Muscle of leg (tissue), 11 donors: ENCODE measurements around the gene DENND5B. TPM values are rescaled to one million over a fixed set of nuclear protein-coding genes. Genes with fewer than 3 reads are reported as not detected.
"Not testable (repeated sequence)": the region's sequence is repeated elsewhere in the genome, so short reads cannot be mapped to it uniquely, and the experiment has no call there.

Source experiments
- DNase-seq: peaks from one replicate; pipeline ENCODE4 v3.0.0; 2013
- H3K27ac ChIP-seq: one replicate; pipeline ENCODE4 v1.5.1; 2013; ENCODE audit warnings: mild to moderate bottlenecking, low read length, control low read depth
- H3K27me3 ChIP-seq: one replicate; pipeline ENCODE4 v1.6.1; 2013; ENCODE audit warnings: low read length; ENCODE audit not compliant: control insufficient read depth, insufficient read depth
- H3K36me3 ChIP-seq: one replicate; pipeline ENCODE4 v1.6.1; 2013; ENCODE audit warnings: low read length; ENCODE audit not compliant: control insufficient read depth, insufficient read depth
- H3K4me1 ChIP-seq: one replicate; pipeline ENCODE4 v1.6.1; 2013; ENCODE audit warnings: low read length; ENCODE audit not compliant: control insufficient read depth, insufficient read depth
- H3K4me3 ChIP-seq: one replicate; pipeline ENCODE4 v1.5.1; 2013; ENCODE audit warnings: low read length, control low read depth
- H3K9me3 ChIP-seq: replicated peaks from 2 replicates; pipeline ENCODE4 v1.6.1; 2013; ENCODE audit warnings: low read depth, low read length; ENCODE audit not compliant: control insufficient read depth
- WGBS: methylation state at CpG from one replicate; pipeline ENCODE4 v1.1.5; 2013; ENCODE audit warnings: missing lambda C conversion rate; ENCODE audit not compliant: insufficient coverage; 5-methylcytosine and 5-hydroxymethylcytosine counted together
- polyA plus RNA-seq, 8 donors: library from polyadenylated mRNA; unstranded; fragments of 120-200 nt; gene quantifications; one replicate each; pipeline versions ENCODE4 v1.2.1 to v1.2.3, GENCODE V29; 2013; ENCODE audit warnings: inconsistent platforms in 1 of 8, low replicate concordance in 1 of 8; ENCODE audit not compliant: insufficient read length in 8 of 8, insufficient read depth in 1 of 8
- total RNA-seq: library from RNA; stranded (reverse); fragments of 120-200 nt; gene quantifications from one replicate; pipeline ENCODE4 v1.2.4, GENCODE V29; 2013

The DENND5B gene
- total and polyA plus RNA-seq, 9 donors = 13.2 to 22.3 (median 20.0) TPM

GRCh38 chr12:31566547-31566946 lies 24.4 kb downstream of the DENND5B start:
- no peaks in the 10 kb centered on the region for H3K9me3 ChIP-seq
- WGBS = 100% methylated on average over 1 of the region's 2 CpGs
- H3K27ac ChIP-seq = no peak overlapping the region
- H3K4me1 ChIP-seq = no peaks in the 10 kb centered on the region
- no peak overlapping the region for H3K4me3 ChIP-seq
- no peaks in the 10 kb centered on the region for H3K36me3 ChIP-seq
- no peak for DNase-seq
- no peaks in the 10 kb centered on the region for H3K27me3 ChIP-seq

DNA sequence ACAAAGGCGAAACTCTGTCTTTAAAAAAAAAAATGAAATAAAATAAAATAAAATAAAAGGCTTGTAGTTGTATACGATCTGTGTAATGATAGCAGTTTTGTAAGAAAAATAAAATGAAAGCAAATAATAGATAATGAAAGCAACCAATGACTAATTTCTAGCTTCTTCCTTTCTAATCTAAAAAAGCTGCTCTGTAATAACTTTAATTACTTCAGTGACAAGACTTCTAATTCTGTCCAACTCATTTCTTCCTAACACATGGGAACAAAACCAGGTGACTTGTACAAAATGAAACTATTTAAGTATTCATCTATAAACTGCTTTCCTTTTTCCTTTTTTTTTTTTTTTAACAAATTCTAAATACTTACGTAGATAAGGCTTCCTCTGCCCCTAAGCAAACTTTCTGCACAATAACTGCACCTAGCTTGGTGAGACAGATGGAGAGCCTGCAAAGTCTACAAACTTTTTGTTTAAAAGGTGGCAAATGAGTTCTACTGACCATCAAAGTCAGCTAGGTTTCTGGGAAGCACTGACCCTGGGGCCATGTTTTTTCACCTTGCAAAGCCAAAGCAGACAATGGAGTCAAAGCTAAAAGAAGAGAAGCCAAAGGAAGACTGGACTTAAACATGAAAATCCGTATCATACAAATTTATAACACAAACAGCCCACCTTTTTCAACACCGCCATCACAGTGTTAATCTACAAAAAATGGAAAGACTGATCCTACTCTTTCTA lies 28.2 kb downstream of the DENND5B start:
- no peak for DNase-seq
- H3K4me1 ChIP-seq = no peaks in the 10 kb centered on the region
- H3K36me3 ChIP-seq = no peaks in the 10 kb centered on the region
- WGBS = no CpG with 5 or more reads among the region's 5 CpGs
- H3K9me3 ChIP-seq = no peaks in the 10 kb centered on the region
- no peak overlapping the region for H3K4me3 ChIP-seq
- H3K27ac ChIP-seq = no peak overlapping the region
- H3K27me3 ChIP-seq = no peaks in the 10 kb centered on the region

DNA sequence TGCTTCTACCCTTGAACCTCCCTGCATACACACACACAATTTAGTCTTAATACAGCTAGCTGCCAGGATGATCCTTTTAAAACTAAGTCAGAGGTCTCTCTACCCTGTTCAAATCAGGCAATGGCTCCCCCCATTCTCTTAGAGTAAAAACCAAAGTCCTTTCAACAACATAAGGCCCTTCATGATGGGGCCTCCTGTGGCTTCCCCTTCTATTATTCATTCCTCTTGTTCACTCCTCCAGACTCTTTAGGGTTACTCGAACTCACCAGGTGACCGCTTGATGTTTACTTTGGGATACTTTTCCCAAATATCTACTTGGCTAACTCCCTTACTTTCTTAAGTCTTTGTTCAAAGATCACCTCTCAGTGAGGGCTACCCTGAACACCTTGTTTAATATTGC lies 30.4 kb downstream of the DENND5B start:
- no peak for DNase-seq
- 92% methylated on average over 2 of the region's 2 CpGs for WGBS
- no peaks in the 10 kb centered on the region for H3K4me1 ChIP-seq
- peaks cover 2% of the 10 kb centered on the region for H3K9me3 ChIP-seq
- H3K4me3 ChIP-seq = no peak overlapping the region
- no peaks in the 10 kb centered on the region for H3K36me3 ChIP-seq
- H3K27me3 ChIP-seq = no peaks in the 10 kb centered on the region
- H3K27ac ChIP-seq = no peak overlapping the region

GRCh38 chr12:31558521-31558920 lies 32.4 kb downstream of the DENND5B start:
- H3K4me3 ChIP-seq = no peak overlapping the region
- DNase-seq = no peak
- H3K4me1 ChIP-seq = no peaks in the 10 kb centered on the region
- peaks cover 2% of the 10 kb centered on the region for H3K9me3 ChIP-seq
- H3K36me3 ChIP-seq = no peaks in the 10 kb centered on the region
- no peak overlapping the region for H3K27ac ChIP-seq
- H3K27me3 ChIP-seq = no peaks in the 10 kb centered on the region

- Histone ChIP-seq H3K9me3 (peaks cover 2% of the 10 kb centered on the region), H3K4me1 (no peaks in the 10 kb centered on the region), H3K27me3 (no peaks in the 10 kb centered on the region), H3K4me3 (no peak overlapping the region), H3K36me3 (no peaks in the 10 kb centered on the region), H3K27ac (no peak overlapping the region)
- WGBS = 100% methylated on average over 2 of the region's 5 CpGs
- DNase-seq = no peak
These were observed 33.2 kb downstream of the DENND5B start for GRCh38 chr12:31557707-31558106.

GRCh38 chr12:31555466-31555865 lies 35.5 kb downstream of the DENND5B start:
- not testable (repeated sequence) for H3K27me3 ChIP-seq, H3K36me3 ChIP-seq, H3K4me1 ChIP-seq, H3K4me3 ChIP-seq, H3K9me3 ChIP-seq, DNase-seq, H3K27ac ChIP-seq
- 97% methylated on average over 7 of the region's 9 CpGs for WGBS

- DNase-seq, H3K4me1 ChIP-seq, H3K4me3 ChIP-seq, H3K36me3 ChIP-seq, H3K9me3 ChIP-seq, H3K27me3 ChIP-seq, H3K27ac ChIP-seq: not testable (repeated sequence)
- WGBS = no CpG with 5 or more reads among the region's 3 CpGs
These were observed 40.3 kb downstream of the DENND5B start for GRCh38 chr12:31550590-31550989.

DNA sequence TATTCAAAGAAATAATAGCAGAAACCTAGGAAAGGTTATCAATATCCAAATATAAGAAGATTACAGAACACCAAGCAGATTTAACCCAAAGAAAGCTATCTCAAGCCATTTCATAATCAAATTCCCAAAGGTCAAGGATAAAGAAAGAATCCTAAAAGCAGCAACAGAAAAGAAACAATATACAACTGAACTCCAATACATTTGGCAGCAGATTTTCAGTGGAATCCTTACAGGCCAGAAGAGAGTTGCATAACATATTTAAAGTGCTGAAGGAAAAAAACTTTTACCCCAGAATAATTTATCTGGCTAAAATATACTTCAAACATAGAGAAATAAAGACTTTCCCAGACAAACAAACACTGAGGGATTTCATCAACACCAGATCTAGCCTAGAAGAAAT lies 54.3 kb downstream of the DENND5B start:
- peaks cover 3% of the 10 kb centered on the region for H3K36me3 ChIP-seq
- H3K27ac ChIP-seq = no peak overlapping the region
- H3K4me1 ChIP-seq = no peaks in the 10 kb centered on the region
- no peaks in the 10 kb centered on the region for H3K27me3 ChIP-seq
- H3K4me3 ChIP-seq = no peak overlapping the region
- peak; percentile 81 for DNase-seq
- H3K9me3 ChIP-seq = peaks cover 10% of the 10 kb centered on the region

GRCh38 chr12:31533470-31533869 lies 57.5 kb downstream of the DENND5B start:
- no peaks in the 10 kb centered on the region for H3K4me1 ChIP-seq
- H3K27ac ChIP-seq = no peak overlapping the region
- DNase-seq = no peak
- peaks cover 3% of the 10 kb centered on the region for H3K36me3 ChIP-seq
- no peaks in the 10 kb centered on the region for H3K27me3 ChIP-seq
- H3K9me3 ChIP-seq = no peaks in the 10 kb centered on the region
- no peak overlapping the region for H3K4me3 ChIP-seq

DNA sequence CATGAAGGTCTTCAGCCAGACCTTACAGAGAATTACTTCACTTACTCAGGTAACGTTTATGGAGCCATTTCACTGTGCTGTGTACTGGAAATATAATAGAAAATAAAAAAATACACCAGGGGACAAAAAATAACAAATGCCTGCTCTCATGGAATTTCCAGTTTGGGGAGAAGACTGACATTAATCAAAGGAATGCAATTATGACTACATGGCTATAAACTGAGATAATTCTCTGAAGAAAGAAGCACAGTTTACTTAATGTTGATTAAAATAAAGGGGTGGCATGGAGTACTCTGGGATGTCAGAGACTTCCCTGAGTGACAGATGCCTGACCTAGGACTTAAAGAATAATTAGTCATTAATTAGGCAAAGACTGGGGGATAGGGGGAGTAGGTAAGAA lies 59.0 kb downstream of the DENND5B start:
- H3K36me3 ChIP-seq = peaks cover 3% of the 10 kb centered on the region
- H3K4me1 ChIP-seq = peaks cover 4% of the 10 kb centered on the region
- DNase-seq = no peak
- no peak overlapping the region for H3K27ac ChIP-seq
- WGBS = no CpG with 5 or more reads among the region's 1 CpG
- H3K27me3 ChIP-seq = no peaks in the 10 kb centered on the region
- H3K4me3 ChIP-seq = no peak overlapping the region
- no peaks in the 10 kb centered on the region for H3K9me3 ChIP-seq

- DNase-seq = peak; percentile 7
- Histone ChIP-seq H3K27ac (no peak overlapping the region), H3K4me1 (peaks cover 4% of the 10 kb centered on the region), H3K4me3 (no peak overlapping the region), H3K27me3 (no peaks in the 10 kb centered on the region), H3K36me3 (no peaks in the 10 kb centered on the region), H3K9me3 (no peaks in the 10 kb centered on the region)
- WGBS = 87% methylated on average over 3 of the region's 7 CpGs
These were observed 62.8 kb downstream of the DENND5B start for GRCh38 chr12:31528095-31528494.
